Sigmoid colon (tissue), 4 donors: ENCODE results near the gene KRAS.

Source experiments
- POLR2A ChIP-seq, 2 donors: fragments of 450-650 bp; IDR thresholded peaks; one replicate each; pipeline ENCODE4 v1.6.1; 2016; ENCODE audit warnings: antibody characterized with exemption in 2 of 2, mild to moderate bottlenecking in 2 of 2, moderate library complexity in 2 of 2
- POLR2AphosphoS5 ChIP-seq, 4 donors: sonication (generic); formaldehyde crosslinking; IDR thresholded peaks; one replicate each; pipeline ENCODE4 v1.6.1; 2017; ENCODE audit warnings: antibody characterized with exemption in 4 of 4
- TF ChIP-seq, protein P1 (sequence below), 4 experiments: fragments of 450-650 bp in 3 of 4; fragments of 200-600 bp in 1 of 4; IDR thresholded peaks; one replicate each; pipeline ENCODE4 v1.5.1; 2016 to 2019; ENCODE audit warnings: antibody characterized with exemption in 4 of 4, mild to moderate bottlenecking in 3 of 4, moderate library complexity in 2 of 4

DNA sequence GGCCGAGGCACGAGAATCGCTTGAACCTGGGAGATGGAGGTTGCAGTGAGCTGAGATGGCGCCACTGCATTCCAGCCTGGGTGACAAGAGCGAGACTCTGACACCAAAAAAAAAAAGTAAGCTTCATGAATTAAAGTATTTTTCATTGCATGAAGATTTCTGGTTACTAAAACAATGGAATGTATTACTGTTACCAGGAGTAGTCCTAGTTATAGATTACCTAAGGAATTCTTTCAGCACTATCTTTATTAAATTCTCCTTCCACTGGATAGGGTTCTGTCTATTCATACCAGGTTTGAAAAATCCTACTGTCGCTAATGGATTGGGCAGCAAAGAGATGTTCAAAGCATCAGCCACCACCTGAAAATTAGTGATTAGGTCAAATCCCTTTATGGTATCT, 43.3 kb downstream of the KRAS start:
- TF ChIP-seq, protein P1, sequence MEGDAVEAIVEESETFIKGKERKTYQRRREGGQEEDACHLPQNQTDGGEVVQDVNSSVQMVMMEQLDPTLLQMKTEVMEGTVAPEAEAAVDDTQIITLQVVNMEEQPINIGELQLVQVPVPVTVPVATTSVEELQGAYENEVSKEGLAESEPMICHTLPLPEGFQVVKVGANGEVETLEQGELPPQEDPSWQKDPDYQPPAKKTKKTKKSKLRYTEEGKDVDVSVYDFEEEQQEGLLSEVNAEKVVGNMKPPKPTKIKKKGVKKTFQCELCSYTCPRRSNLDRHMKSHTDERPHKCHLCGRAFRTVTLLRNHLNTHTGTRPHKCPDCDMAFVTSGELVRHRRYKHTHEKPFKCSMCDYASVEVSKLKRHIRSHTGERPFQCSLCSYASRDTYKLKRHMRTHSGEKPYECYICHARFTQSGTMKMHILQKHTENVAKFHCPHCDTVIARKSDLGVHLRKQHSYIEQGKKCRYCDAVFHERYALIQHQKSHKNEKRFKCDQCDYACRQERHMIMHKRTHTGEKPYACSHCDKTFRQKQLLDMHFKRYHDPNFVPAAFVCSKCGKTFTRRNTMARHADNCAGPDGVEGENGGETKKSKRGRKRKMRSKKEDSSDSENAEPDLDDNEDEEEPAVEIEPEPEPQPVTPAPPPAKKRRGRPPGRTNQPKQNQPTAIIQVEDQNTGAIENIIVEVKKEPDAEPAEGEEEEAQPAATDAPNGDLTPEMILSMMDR (IDR thresholded peaks at IDR 0.05), result no peak
- TF ChIP-seq POLR2A (IDR thresholded peaks at IDR 0.05) (no peak), POLR2AphosphoS5 (IDR thresholded peaks at IDR 0.05) (no peak)
